Cardiac muscle cell (in vitro differentiated cells and primary cell): Measurements from ENCODE around the gene DENND1C. TPM values are rescaled to one million over a fixed set of nuclear protein-coding genes. Genes with fewer than 3 reads are reported as not detected.

Experiments used
- DNase-seq, 2 donors: peaks; one replicate each; pipeline versions ENCODE4 v3.0.0 to v3.0.0-alpha.2; 2010 to 2017; ENCODE audit warnings: low read depth in 1 of 2, low spot score in 1 of 2
- H3K27ac ChIP-seq: fragments of 200-600 bp; sonication (generic); 2 replicates; pipeline ENCODE4 v1.5.1; 2016
- H3K27me3 ChIP-seq: fragments of 200-600 bp; sonication (generic); 2 replicates; pipeline ENCODE4 v1.6.0; 2016; ENCODE audit warnings: control low read depth
- H3K36me3 ChIP-seq: fragments of 200-600 bp; sonication (generic); 2 replicates; pipeline ENCODE4 v1.5.1; 2016; ENCODE audit warnings: control low read depth
- H3K4me1 ChIP-seq: fragments of 200-600 bp; sonication (generic); 2 replicates; pipeline ENCODE4 v1.8.1; 2017; ENCODE audit warnings: low read depth, mild to moderate bottlenecking, mixed run types
- H3K4me3 ChIP-seq: fragments of 200-600 bp; sonication (generic); 2 replicates; pipeline ENCODE4 v1.5.1; 2016; ENCODE audit warnings: mild to moderate bottlenecking
- H3K9me3 ChIP-seq: fragments of 200-600 bp; sonication (generic); 2 replicates; pipeline ENCODE4 v1.5.1; 2017; ENCODE audit warnings: low read depth, mild to moderate bottlenecking, control low read depth
- polyA plus RNA-seq: library from polyadenylated mRNA; unstranded; fragments of >200 nt; fragmentation: Nextera tagmentation; extraction: Ambion mirVana; gene quantifications from 2 replicates; pipeline ENCODE4 v1.2.1, GENCODE V29; 2016
- total RNA-seq: library from RNA; depleted of rRNA; stranded (reverse); fragments of >200 nt; gene quantifications from 2 replicates; pipeline ENCODE4 v1.2.3, GENCODE V29; 2016
- TF ChIP-seq, protein P1 (sequence below): IDR thresholded peaks from 2 replicates; pipeline ENCODE4 v1.5.1; 2012; ENCODE audit warnings: low read depth, mild to moderate bottlenecking, low read length

The DENND1C gene
- total and polyA plus RNA-seq, 2 experiments from 2014 or later: 1.8 to 4.9 TPM

DNA sequence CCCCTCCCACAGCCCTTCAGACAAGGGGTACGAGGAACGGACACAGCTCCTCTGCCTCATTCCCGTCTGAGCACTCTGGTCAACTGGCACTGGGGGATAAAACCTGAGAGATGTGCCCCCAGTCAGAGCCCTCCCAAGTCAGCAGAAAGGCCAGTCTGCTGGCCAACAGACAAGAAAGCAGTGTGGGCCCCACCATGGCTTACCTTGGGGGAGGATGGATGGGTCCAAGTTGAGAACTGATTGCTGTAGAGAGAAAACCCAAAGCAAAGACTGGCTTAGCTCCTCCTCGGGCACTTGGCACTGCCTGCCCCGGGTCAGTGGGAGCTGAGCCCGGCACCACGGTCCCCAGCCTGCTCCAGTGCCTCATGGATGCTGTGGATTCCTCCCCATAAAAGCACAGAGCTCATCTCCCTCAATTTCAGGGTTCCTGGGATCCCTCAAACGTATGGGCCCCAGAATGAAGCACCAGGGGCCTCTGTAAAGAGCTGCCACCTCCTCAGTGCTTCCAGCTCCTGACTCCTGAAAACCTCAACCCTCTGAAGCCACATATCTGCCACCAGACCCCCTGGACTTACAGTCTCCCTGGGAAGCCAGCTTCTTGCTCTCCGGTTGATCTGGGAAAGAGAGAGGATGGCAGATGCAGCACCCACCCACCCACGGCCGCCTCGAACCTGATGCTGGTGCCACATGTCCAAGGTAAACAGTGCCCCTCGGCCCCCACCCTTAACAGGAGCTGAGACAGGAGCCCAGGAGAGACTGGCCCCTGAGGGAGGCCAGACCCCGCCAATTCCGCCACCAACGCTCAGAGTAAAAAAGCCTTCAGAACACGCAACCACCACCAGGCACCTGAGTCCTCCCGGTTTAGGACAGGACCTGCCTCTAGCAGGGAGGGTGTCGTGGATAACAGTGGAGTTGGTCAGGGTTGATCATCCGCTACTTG lies 60.2 kb downstream of the DENND1C start:
- Histone ChIP-seq H3K9me3 (no peaks in the 10 kb centered on the region), H3K27ac (peak overlapping the region; percentile 36), H3K27me3 (no peaks in the 10 kb centered on the region), H3K4me3 (no peak overlapping the region), H3K36me3 (peaks cover 43% of the 10 kb centered on the region), H3K4me1 (peaks cover 11% of the 10 kb centered on the region)
- DNase-seq: no peak
- TF ChIP-seq, protein P1, sequence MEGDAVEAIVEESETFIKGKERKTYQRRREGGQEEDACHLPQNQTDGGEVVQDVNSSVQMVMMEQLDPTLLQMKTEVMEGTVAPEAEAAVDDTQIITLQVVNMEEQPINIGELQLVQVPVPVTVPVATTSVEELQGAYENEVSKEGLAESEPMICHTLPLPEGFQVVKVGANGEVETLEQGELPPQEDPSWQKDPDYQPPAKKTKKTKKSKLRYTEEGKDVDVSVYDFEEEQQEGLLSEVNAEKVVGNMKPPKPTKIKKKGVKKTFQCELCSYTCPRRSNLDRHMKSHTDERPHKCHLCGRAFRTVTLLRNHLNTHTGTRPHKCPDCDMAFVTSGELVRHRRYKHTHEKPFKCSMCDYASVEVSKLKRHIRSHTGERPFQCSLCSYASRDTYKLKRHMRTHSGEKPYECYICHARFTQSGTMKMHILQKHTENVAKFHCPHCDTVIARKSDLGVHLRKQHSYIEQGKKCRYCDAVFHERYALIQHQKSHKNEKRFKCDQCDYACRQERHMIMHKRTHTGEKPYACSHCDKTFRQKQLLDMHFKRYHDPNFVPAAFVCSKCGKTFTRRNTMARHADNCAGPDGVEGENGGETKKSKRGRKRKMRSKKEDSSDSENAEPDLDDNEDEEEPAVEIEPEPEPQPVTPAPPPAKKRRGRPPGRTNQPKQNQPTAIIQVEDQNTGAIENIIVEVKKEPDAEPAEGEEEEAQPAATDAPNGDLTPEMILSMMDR: no peak

DNA sequence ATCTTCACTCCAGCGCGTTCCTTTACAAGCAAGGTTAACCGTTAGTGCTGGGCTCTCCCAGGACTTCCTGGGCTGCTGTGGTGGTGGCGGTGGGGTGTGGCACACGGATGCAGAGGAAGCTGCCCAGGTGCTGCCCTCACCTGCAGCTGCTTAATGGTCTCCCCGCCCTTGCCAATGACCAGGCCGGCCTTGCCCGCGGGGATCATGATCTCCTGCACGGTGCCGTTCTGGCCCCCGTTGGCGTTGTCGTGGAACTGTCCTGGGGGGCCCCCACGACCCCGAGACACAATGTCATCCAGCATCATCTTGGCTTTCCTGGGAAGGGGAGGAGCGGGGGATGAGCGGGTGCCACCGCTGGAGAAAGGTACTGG lies 63.0 kb downstream of the DENND1C start:
- peaks cover 66% of the 10 kb centered on the region for H3K36me3 ChIP-seq
- H3K27ac ChIP-seq: no peak overlapping the region

DNA sequence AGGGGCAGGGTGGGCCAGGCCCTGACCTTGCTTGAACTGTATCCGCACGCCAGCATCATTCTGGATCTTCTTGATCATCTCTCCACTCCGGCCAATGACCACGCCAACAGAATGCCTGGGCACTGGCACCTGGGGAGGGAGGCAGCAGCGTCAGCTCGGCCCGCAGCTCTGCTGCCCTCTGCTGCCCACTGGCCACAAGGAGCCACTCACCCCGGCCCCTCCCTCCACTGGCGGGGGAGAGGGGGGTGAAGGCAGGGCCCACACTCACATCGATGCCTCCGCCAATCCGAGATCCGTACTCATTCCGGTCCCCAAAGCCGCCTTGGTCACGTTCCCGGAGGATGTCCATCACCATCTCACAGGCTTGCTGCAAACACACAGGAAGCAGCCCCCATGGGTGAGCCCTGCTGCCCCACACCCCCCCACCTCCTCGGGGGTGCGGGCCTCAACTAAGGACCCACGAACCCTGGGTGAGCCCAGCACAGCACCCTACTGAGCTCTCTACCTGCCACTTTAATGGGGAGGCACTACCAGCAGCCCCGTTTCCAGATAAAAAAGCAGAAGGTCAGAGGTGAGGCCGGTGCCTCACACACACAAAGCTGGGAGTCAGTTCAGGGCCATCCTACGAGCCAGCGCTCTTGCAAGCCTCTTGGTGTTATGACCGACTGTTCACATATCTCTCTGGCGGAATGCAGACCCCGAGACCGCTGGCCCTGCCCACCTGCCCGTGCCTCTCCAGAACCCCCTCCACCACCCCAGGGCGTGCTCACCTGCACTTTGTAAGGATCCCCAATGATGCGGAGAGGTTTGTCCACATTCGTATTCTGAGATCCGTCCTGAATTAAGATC lies 63.6 kb downstream of the DENND1C start:
- peaks cover 66% of the 10 kb centered on the region for H3K36me3 ChIP-seq

More for the DNA sequence above, 63.0 kb downstream of the DENND1C start:
- TF ChIP-seq, protein P1: no peak
- Histone ChIP-seq H3K9me3 (no peaks in the 10 kb centered on the region), H3K4me1 (peaks cover 11% of the 10 kb centered on the region), H3K27me3 (no peaks in the 10 kb centered on the region), H3K4me3 (no peak overlapping the region)
- DNase-seq: no peak

More for the DNA sequence above, 63.6 kb downstream of the DENND1C start:
- peaks cover 7% of the 10 kb centered on the region for H3K4me1 ChIP-seq
- H3K4me3 ChIP-seq: no peak overlapping the region
- no peak overlapping the region for H3K27ac ChIP-seq
- H3K9me3 ChIP-seq: no peaks in the 10 kb centered on the region
- TF ChIP-seq, protein P1: peak; percentile 49
- peak in 1 of 2 donors; percentile 37 for DNase-seq
- no peaks in the 10 kb centered on the region for H3K27me3 ChIP-seq

Other genes starting within 250 kb of the DENND1C start
- gene MLLT1, start 201.8 kb downstream of the DENND1C start, total RNA-seq: 46.9 and 54.1 TPM in 2 replicates
- 25.7 and 31.1 TPM in 2 replicates for gene MLLT1, start 201.8 kb downstream of the DENND1C start, polyA plus RNA-seq
- gene ACER1, start 148.2 kb downstream of the DENND1C start, total RNA-seq: not detected in 2 replicates
- gene ACER1, start 148.2 kb downstream of the DENND1C start, polyA plus RNA-seq: not detected in 2 replicates
- gene CLPP, start 120.3 kb downstream of the DENND1C start, total RNA-seq: 98.0 and 141 TPM in 2 replicates
- gene CLPP, start 120.3 kb downstream of the DENND1C start, polyA plus RNA-seq: 122 and 124 TPM in 2 replicates
- gene ALKBH7, start 109.0 kb downstream of the DENND1C start, total RNA-seq: 171 and 266 TPM in 2 replicates
- gene ALKBH7, start 109.0 kb downstream of the DENND1C start, polyA plus RNA-seq: 126 and 153 TPM in 2 replicates
- 1.9 and 3.0 TPM in 2 replicates for gene PSPN, start 105.9 kb downstream of the DENND1C start, total RNA-seq
- 2.7 and 3.0 TPM in 2 replicates for gene PSPN, start 105.9 kb downstream of the DENND1C start, polyA plus RNA-seq
- gene GTF2F1, start 88.6 kb downstream of the DENND1C start, total RNA-seq: 81.3 and 96.7 TPM in 2 replicates
- gene GTF2F1, start 88.6 kb downstream of the DENND1C start, polyA plus RNA-seq: 37.7 and 43.0 TPM in 2 replicates
- 237 and 320 TPM in 2 replicates for gene KHSRP, start 57.0 kb downstream of the DENND1C start, total RNA-seq
- 262 and 350 TPM in 2 replicates for gene KHSRP, start 57.0 kb downstream of the DENND1C start, polyA plus RNA-seq
- 1.0 and 1.9 TPM in 2 replicates for gene SLC25A41, start 48.0 kb downstream of the DENND1C start, total RNA-seq
- 0.96 and 1.7 TPM in 2 replicates for gene SLC25A41, start 48.0 kb downstream of the DENND1C start, polyA plus RNA-seq
- 157 and 207 TPM in 2 replicates for gene SLC25A23, start 22.0 kb downstream of the DENND1C start, total RNA-seq
- gene SLC25A23, start 22.0 kb downstream of the DENND1C start, polyA plus RNA-seq: 125 and 143 TPM in 2 replicates
- 0.99 and 2.9 TPM in 2 replicates for gene CRB3, start 17.5 kb downstream of the DENND1C start, total RNA-seq
- 1.1 and 2.6 TPM in 2 replicates for gene CRB3, start 17.5 kb downstream of the DENND1C start, polyA plus RNA-seq
- gene TUBB4A, start 20.5 kb upstream of the DENND1C start, total RNA-seq: 10.5 and 18.2 TPM in 2 replicates
- 21.6 and 41.3 TPM in 2 replicates for gene TUBB4A, start 20.5 kb upstream of the DENND1C start, polyA plus RNA-seq
- 0.81 and 1.3 TPM in 2 replicates for gene TNFSF9, start 49.2 kb upstream of the DENND1C start, total RNA-seq
- 1.5 and 3.0 TPM in 2 replicates for gene TNFSF9, start 49.2 kb upstream of the DENND1C start, polyA plus RNA-seq
- gene CD70, start 109.4 kb upstream of the DENND1C start, total RNA-seq: not detected in 2 replicates
- 0.91 TPM in 1 of 2 replicates, not detected in the other for gene CD70, start 109.4 kb upstream of the DENND1C start, polyA plus RNA-seq
- not detected in 2 replicates for gene TNFSF14, start 188.4 kb upstream of the DENND1C start, total RNA-seq
- gene TNFSF14, start 188.4 kb upstream of the DENND1C start, polyA plus RNA-seq: not detected in 2 replicates
- 0.11 and 0.39 TPM in 2 replicates for gene C3, start 238.9 kb upstream of the DENND1C start, total RNA-seq
- 1.6 TPM in 1 of 2 replicates, not detected in the other for gene C3, start 238.9 kb upstream of the DENND1C start, polyA plus RNA-seq